ENCODE results near the gene PALS1.
A peak's percentile ranks its signal among the peaks of the same experiment; 100 is the strongest.

The PALS1 gene

GRCh38 chr14:67241411-67242167 is at the start of gene PALS1:
Gene PALS1 (plus strand): TSS chr14:67241435. CDS start chr14:67279171, 37,736 bp downstream.
- DNase-seq (ENCODE audit: low read depth in 1 of 2, low spot score in 1 of 2), result peak in 1 of 2 experiments; percentile 69
- in situ Hi-C loops (cut with HindIII; ENCODE audit: low pct_unique_long_range_greater_than_20kb, low sequenced_read_pairs), result no loop called here
- 0 out of 2 replicates have a peak, but pooled peaks have one; percentile 19 for TF ChIP-seq JUND (IDR thresholded peaks at IDR 0.05; ENCODE audit: low read depth)

- in situ Hi-C loops (cut with HindIII; ENCODE audit: low pct_unique_long_range_greater_than_20kb, low sequenced_read_pairs), result no loop called here
- no peak for TF ChIP-seq JUND (IDR thresholded peaks at IDR 0.05; ENCODE audit: low read depth)
- no peak for DNase-seq (ENCODE audit: low read depth in 1 of 2, low spot score in 1 of 2)
Measured at GRCh38 chr14:67191768-67192290, 49.4 kb upstream of the PALS1 start.

- no peak for TF ChIP-seq JUND (IDR thresholded peaks at IDR 0.05; ENCODE audit: low read depth)
- in situ Hi-C loops (cut with HindIII; ENCODE audit: low pct_unique_long_range_greater_than_20kb, low sequenced_read_pairs), result no loop called here
- no peak for DNase-seq (ENCODE audit: low read depth in 1 of 2, low spot score in 1 of 2)
Measured at GRCh38 chr14:67192366-67192765, 48.9 kb upstream of the PALS1 start.

- in situ Hi-C loops (cut with HindIII; ENCODE audit: low pct_unique_long_range_greater_than_20kb, low sequenced_read_pairs), result no loop called here
- no peak for DNase-seq (ENCODE audit: low read depth in 1 of 2, low spot score in 1 of 2)
- no peak for TF ChIP-seq JUND (IDR thresholded peaks at IDR 0.05; ENCODE audit: low read depth)
Measured at GRCh38 chr14:67195279-67195678, 46.0 kb upstream of the PALS1 start.

GRCh38 chr14:67199016-67199415 is 42.2 kb upstream of the PALS1 start:
- TF ChIP-seq JUND (IDR thresholded peaks at IDR 0.05; ENCODE audit: low read depth), result no peak
- in situ Hi-C loops (cut with HindIII; ENCODE audit: low pct_unique_long_range_greater_than_20kb, low sequenced_read_pairs), result no loop called here
- no peak for DNase-seq (ENCODE audit: low read depth in 1 of 2, low spot score in 1 of 2)

GRCh38 chr14:67207810-67208209 is 33.4 kb upstream of the PALS1 start:
- TF ChIP-seq JUND (IDR thresholded peaks at IDR 0.05; ENCODE audit: low read depth), result no peak
- in situ Hi-C loops (cut with HindIII; ENCODE audit: low pct_unique_long_range_greater_than_20kb, low sequenced_read_pairs), result no loop called here
- no peak for DNase-seq (ENCODE audit: low read depth in 1 of 2, low spot score in 1 of 2)

GRCh38 chr14:67218126-67218525 is 23.1 kb upstream of the PALS1 start:
- DNase-seq (ENCODE audit: low read depth in 1 of 2, low spot score in 1 of 2), result no peak
- no peak for TF ChIP-seq JUND (IDR thresholded peaks at IDR 0.05; ENCODE audit: low read depth)
- in situ Hi-C loops (cut with HindIII; ENCODE audit: low pct_unique_long_range_greater_than_20kb, low sequenced_read_pairs), result no loop called here

- in situ Hi-C loops (cut with HindIII; ENCODE audit: low pct_unique_long_range_greater_than_20kb, low sequenced_read_pairs), result no loop called here
- peak; percentile 27 to 76 for DNase-seq (ENCODE audit: low read depth in 1 of 2, low spot score in 1 of 2)
Measured at GRCh38 chr14:67221248-67221981, 19.8 kb upstream of the PALS1 start.

GRCh38 chr14:67221982-67222328 is 19.3 kb upstream of the PALS1 start:
- no peak for DNase-seq (ENCODE audit: low read depth in 1 of 2, low spot score in 1 of 2)
- in situ Hi-C loops (cut with HindIII; ENCODE audit: low pct_unique_long_range_greater_than_20kb, low sequenced_read_pairs), result no loop called here
- no peak for TF ChIP-seq JUND (IDR thresholded peaks at IDR 0.05; ENCODE audit: low read depth)

More at GRCh38 chr14:67221248-67221981, 19.8 kb upstream of the PALS1 start:
- TF ChIP-seq JUND (IDR thresholded peaks at IDR 0.05; ENCODE audit: low read depth), result no peak; the same call in 1 of the 2 replicates

- no peak for DNase-seq (ENCODE audit: low read depth in 1 of 2, low spot score in 1 of 2)
- in situ Hi-C loops (cut with HindIII; ENCODE audit: low pct_unique_long_range_greater_than_20kb, low sequenced_read_pairs), result no loop called here
- no peak for TF ChIP-seq JUND (IDR thresholded peaks at IDR 0.05; ENCODE audit: low read depth)
Measured at GRCh38 chr14:67225523-67225922, 15.7 kb upstream of the PALS1 start.

- in situ Hi-C loops (cut with HindIII; ENCODE audit: low pct_unique_long_range_greater_than_20kb, low sequenced_read_pairs), result no loop called here
- no peak for TF ChIP-seq JUND (IDR thresholded peaks at IDR 0.05; ENCODE audit: low read depth)
- DNase-seq (ENCODE audit: low read depth in 1 of 2, low spot score in 1 of 2), result no peak
Measured at GRCh38 chr14:67228325-67228984, 12.8 kb upstream of the PALS1 start.

GRCh38 chr14:67232066-67232465 is 9.2 kb upstream of the PALS1 start:
- in situ Hi-C loops (cut with HindIII; ENCODE audit: low pct_unique_long_range_greater_than_20kb, low sequenced_read_pairs), result no loop called here
- TF ChIP-seq JUND (IDR thresholded peaks at IDR 0.05; ENCODE audit: low read depth), result no peak
- peak in 1 of 2 experiments; percentile 30 for DNase-seq (ENCODE audit: low read depth in 1 of 2, low spot score in 1 of 2)
